Body of pancreas (tissue), 4 donors: ENCODE results near the gene CCL19. TPM values are rescaled to one million over a fixed set of nuclear protein-coding genes. Genes with fewer than 3 reads are reported as not detected.
"Not testable (repeated sequence)": the region's sequence is repeated elsewhere in the genome, so short reads cannot be mapped to it uniquely, and the experiment has no call there.

Experiments
- ATAC-seq: fragments of 150-250 bp; one replicate; pipeline ENCODE4 v1.9.1; 2016
- DNase-seq, 4 donors: peaks; one replicate each; pipeline ENCODE4 v3.0.0-alpha.2; 2019
- H3K27ac ChIP-seq, 4 donors: fragments of 200-600 bp; sonication (generic); 1 replicate in 3 of 4; 2 replicates in 1 of 4; pipeline versions ENCODE4 v1.5.1 to v1.6.1; 2016 to 2019; ENCODE audit warnings: mild to moderate bottlenecking in 1 of 4, mixed read lengths in 1 of 4, moderate library complexity in 1 of 4
- H3K27me3 ChIP-seq, 2 donors: fragments of 200-600 bp; sonication (generic); one replicate each; pipeline ENCODE4 v1.6.0; 2016; ENCODE audit warnings: mild to moderate bottlenecking in 1 of 2
- H3K36me3 ChIP-seq, 2 donors: fragments of 200-600 bp; sonication (generic); replicated peaks in 1 of 2; 2 replicates each; pipeline ENCODE4 v1.5.1; 2016; ENCODE audit warnings: low read depth in 2 of 2; ENCODE audit not compliant: insufficient read depth in 1 of 2
- H3K4me1 ChIP-seq: fragments of 200-600 bp; sonication (generic); one replicate; pipeline ENCODE4 v1.6.0; 2016
- H3K4me3 ChIP-seq, 2 donors: fragments of 200-600 bp; sonication (generic); 1 replicate in 1 of 2; 2 replicates in 1 of 2; pipeline ENCODE4 v1.5.1; 2016 to 2019
- H3K9me3 ChIP-seq, 3 donors: fragments of 200-600 bp; sonication (generic); 1 replicate in 2 of 3; 2 replicates in 1 of 3; pipeline ENCODE4 v1.5.1; 2016
- POLR2A ChIP-seq, 3 donors: fragments of 450-650 bp; IDR thresholded peaks; one replicate each; pipeline ENCODE4 v1.6.1; 2016; ENCODE audit warnings: antibody characterized with exemption in 3 of 3, mild to moderate bottlenecking in 2 of 3
- WGBS, 2 donors: methylation state at CpG; one replicate each; pipeline ENCODE4 v1.1.5; 2017; 5-methylcytosine and 5-hydroxymethylcytosine counted together
- intact Hi-C: fragments of 100-400 bp; cut with DNase I; formaldehyde crosslinking; loops from one replicate; pipeline ENCODE4 v1.15.1; 2023
- total RNA-seq, 2 donors: library from RNA; depleted of rRNA; stranded (reverse); fragments of >200 nt; gene quantifications; one replicate each; pipeline ENCODE4 v1.1.0, GENCODE V29; 2016
- TF ChIP-seq, protein P1 (sequence below), 7 experiments: fragments of 450-650 bp in 4 of 7; fragments of 200-600 bp in 3 of 7; sonication (generic) in 3 of 7; IDR thresholded peaks; one replicate each; pipeline ENCODE4 v1.5.1; 2016 to 2019; ENCODE audit warnings: antibody characterized with exemption in 7 of 7

CCL19 gene
- not detected for total RNA-seq

DNA sequence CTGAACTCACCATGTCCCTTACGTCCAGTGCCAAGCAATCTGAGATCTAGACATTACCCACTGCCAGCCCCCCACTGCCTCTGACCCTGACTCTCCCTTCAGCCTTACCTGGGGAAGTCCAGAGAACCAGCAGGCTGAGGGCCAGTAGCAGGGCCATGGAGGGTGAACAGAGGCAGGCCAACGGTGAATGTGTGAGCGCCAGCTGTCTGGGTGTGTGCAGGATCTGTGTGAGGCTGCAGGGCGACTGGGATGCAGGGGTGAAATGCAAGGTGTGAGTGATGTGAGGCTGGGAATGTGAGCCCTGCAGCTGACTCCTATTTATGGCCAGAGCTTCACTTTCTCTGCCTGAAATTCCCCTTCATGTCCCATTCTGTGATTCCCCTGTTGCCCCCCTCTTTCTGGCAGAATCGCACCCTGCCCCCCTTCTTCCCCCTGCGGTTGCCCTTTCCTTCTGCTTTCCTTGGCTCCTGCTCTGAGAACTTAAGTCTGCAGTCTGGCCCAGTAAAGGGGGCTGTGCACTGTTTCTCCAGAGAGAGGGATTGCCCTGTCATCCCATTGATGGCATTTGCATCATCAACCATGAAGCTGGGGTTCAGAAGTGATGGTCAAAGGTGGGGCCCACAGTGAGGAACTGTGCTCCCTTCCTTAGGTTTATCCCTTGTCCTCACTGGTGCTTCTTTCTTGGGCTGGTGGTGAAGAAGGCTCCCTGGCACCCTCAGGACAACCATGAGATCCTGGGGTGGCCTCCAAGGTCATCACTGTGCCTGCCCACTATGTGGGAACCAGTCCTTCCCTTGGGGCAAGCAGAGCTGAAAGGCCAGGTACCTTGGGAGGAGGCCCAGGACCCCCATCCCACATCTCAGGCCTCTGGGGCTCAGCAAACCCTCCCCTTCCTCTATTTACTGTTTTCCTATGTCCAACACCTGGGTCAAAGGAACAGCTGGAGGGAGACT lies at the start of gene CCL19:
Gene CCL19, minus strand, starts transcription at position 294 of the 953 bp plus-strand sequence. Its CDS starts 137 bp downstream, at position 157.
- ATAC-seq (no peak), DNase-seq (no peak)
- intact Hi-C loops = no loop called here
- Histone ChIP-seq H3K4me1 (no peaks in the 10 kb centered on the region), H3K4me3 (no peak within 1 kb of the TSS), H3K27ac (no peak within 1 kb of the TSS), H3K27me3 (no peaks in the 10 kb centered on the region), H3K36me3 (no peaks in the 10 kb centered on the region), H3K9me3 (no peaks in the 10 kb centered on the region)
- WGBS, 2 donors = 65 to 66% methylated on average over 6 of the region's 6 CpGs
- no peak for TF ChIP-seq POLR2A (IDR thresholded peaks at IDR 0.05)
- TF ChIP-seq, protein P1, sequence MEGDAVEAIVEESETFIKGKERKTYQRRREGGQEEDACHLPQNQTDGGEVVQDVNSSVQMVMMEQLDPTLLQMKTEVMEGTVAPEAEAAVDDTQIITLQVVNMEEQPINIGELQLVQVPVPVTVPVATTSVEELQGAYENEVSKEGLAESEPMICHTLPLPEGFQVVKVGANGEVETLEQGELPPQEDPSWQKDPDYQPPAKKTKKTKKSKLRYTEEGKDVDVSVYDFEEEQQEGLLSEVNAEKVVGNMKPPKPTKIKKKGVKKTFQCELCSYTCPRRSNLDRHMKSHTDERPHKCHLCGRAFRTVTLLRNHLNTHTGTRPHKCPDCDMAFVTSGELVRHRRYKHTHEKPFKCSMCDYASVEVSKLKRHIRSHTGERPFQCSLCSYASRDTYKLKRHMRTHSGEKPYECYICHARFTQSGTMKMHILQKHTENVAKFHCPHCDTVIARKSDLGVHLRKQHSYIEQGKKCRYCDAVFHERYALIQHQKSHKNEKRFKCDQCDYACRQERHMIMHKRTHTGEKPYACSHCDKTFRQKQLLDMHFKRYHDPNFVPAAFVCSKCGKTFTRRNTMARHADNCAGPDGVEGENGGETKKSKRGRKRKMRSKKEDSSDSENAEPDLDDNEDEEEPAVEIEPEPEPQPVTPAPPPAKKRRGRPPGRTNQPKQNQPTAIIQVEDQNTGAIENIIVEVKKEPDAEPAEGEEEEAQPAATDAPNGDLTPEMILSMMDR (IDR thresholded peaks at IDR 0.05) = no peak

DNA sequence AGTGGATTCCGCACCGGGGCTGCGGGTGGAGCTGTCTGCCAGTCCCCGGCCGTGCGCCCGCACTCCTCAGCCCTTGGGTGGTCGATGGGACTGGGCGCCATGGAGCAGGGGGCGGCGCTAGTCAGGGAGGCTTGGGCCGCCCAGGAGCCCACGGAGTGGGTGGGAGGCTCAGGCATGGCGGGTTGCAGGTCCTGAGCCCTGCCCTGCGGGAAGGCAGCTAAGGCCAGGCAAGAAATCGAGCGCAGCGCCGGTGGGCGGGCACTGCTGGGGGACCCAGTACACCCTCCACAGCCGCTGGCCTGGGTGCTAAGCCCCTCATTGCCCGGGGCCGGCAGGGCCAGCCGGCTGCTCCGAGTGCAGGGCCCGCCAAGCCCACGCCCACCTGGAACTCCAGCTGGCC lies 49.1 kb upstream of the CCL19 start:
- WGBS, 2 donors = 97 to 100% methylated on average over 13 of the region's 27 CpGs
- H3K36me3 ChIP-seq, H3K27me3 ChIP-seq, DNase-seq, intact Hi-C loops, H3K4me1 ChIP-seq, H3K4me3 ChIP-seq, H3K9me3 ChIP-seq, H3K27ac ChIP-seq, ATAC-seq: not testable (repeated sequence)

DNA sequence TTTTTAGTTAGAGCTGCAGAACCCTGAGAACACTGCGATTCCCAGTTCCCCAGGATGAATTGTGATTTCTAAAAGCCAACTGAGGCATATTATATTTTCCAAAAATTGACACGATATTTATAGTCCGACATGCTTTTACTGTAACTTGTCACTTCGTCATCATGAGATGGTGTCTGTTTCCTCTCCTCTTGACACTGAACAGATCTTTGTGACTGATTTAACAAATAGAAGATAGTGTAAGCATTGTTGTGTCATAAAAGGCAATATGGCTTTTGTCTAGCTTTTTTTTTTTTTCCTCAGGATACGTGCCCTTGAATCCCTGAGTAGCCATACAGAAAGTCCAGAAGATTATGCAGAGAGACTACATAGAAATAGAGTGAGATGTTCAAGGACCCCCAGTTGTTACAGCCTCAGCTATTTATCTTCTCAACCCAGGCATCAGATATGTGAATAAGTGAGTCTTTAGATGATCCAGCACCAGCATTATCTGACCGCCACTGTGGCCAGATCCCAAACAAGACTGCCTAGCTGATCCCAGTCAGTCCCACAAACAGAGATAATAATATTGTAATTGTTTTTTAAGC lies 46.7 kb upstream of the CCL19 start:
- no peak overlapping the region for H3K4me3 ChIP-seq
- H3K9me3 ChIP-seq = no peaks in the 10 kb centered on the region
- ATAC-seq (no peak), DNase-seq (no peak)
- no peak overlapping the region for H3K27ac ChIP-seq
- H3K36me3 ChIP-seq = no peaks in the 10 kb centered on the region
- 69% methylated on average over 6 of the region's 6 CpGs for WGBS, 2 donors
- no peaks in the 10 kb centered on the region for H3K27me3 ChIP-seq
- no peak for TF ChIP-seq POLR2A (IDR thresholded peaks at IDR 0.05)
- TF ChIP-seq, protein P1 (IDR thresholded peaks at IDR 0.05) = no peak
- no peaks in the 10 kb centered on the region for H3K4me1 ChIP-seq
- intact Hi-C loops = no loop called here

DNA sequence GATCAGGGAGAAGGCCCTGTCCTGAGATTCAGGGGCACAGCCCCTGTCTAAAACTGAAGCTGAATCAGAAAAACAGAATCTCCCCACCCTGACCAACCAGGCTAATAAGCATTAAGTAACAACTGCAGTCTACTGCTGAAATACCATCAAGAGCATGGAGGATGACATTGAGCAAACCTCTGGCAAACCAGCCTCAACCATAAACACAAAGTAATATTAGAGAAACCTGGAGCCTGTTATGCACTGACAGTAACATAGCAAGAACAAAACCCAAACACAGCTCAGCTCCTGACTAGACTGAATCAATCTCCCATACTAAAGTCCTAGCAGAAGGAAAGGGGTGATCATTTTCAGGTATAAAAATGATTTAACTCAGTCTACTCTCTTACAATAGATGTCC lies 43.6 kb upstream of the CCL19 start:
- no peak for ATAC-seq

DNA sequence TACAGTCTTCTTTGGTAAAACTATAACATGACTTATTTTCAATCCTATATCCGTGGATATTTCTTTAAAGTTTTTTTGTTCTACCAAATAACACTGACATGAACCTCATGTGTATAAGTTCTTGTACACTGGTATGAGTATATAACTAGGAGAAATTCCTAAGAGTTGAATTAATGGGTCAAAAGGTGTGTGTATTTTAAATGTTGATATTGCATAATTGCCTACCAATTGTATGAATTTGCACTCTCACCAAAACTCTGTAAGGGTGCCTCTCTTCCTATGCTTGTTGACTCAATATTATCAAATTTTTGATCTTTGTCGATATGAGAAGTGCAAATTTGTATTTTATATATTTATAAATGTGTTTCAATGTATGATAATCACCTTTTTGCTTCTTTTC lies 41.8 kb upstream of the CCL19 start:
- H3K27ac ChIP-seq = no peak overlapping the region
- intact Hi-C loops = no loop called here
- H3K4me3 ChIP-seq = no peak overlapping the region
- ATAC-seq = no peak
- no peaks in the 10 kb centered on the region for H3K4me1 ChIP-seq
- H3K36me3 ChIP-seq = no peaks in the 10 kb centered on the region
- no peak for DNase-seq
- no peaks in the 10 kb centered on the region for H3K27me3 ChIP-seq
- WGBS, 2 donors = 60 to 61% methylated on average over 2 of the region's 2 CpGs
- TF ChIP-seq, protein P1 (IDR thresholded peaks at IDR 0.05) = no peak
- no peak for TF ChIP-seq POLR2A (IDR thresholded peaks at IDR 0.05)
- no peaks in the 10 kb centered on the region for H3K9me3 ChIP-seq

More for the DNA sequence above, 43.6 kb upstream of the CCL19 start:
- H3K27me3 ChIP-seq = no peaks in the 10 kb centered on the region
- H3K4me3 ChIP-seq = no peak overlapping the region
- DNase-seq = no peak
- TF ChIP-seq POLR2A (IDR thresholded peaks at IDR 0.05) = no peak
- TF ChIP-seq, protein P1 (IDR thresholded peaks at IDR 0.05) = no peak
- H3K4me1 ChIP-seq = no peaks in the 10 kb centered on the region
- no peak overlapping the region for H3K27ac ChIP-seq
- H3K9me3 ChIP-seq = no peaks in the 10 kb centered on the region
- H3K36me3 ChIP-seq = no peaks in the 10 kb centered on the region
- intact Hi-C loops = no loop called here
